Fibroblast of skin of left biceps (primary cell): Measurements from ENCODE around the gene CPSF4L.
"Not testable (repeated sequence)": the region's sequence is repeated elsewhere in the genome, so short reads cannot be mapped to it uniquely, and the experiment has no call there.

Experiments
- DNase-seq, 2 experiments: peaks; one replicate each; pipeline ENCODE4 v3.0.0-alpha.2; 2013; ENCODE audit warnings: low read depth in 2 of 2

Gene CPSF4L

GRCh38 chr17:73261617-73261951 is at the start of gene CPSF4L:
TSS of gene CPSF4L (minus strand) at chr17:73261880. CDS start at chr17:73261818, 62 bp downstream.
- no peak for DNase-seq

- no peak for DNase-seq
Observed at GRCh38 chr17:73311428-73311780, 49.7 kb upstream of the CPSF4L start.

- DNase-seq = no peak
Observed at GRCh38 chr17:73309727-73310596, 48.3 kb upstream of the CPSF4L start.

- not testable (repeated sequence) for DNase-seq
Observed at GRCh38 chr17:73308959-73309358, 47.3 kb upstream of the CPSF4L start.

- DNase-seq = no peak
Observed at GRCh38 chr17:73308017-73308823, 46.5 kb upstream of the CPSF4L start.

GRCh38 chr17:73307130-73307529 is 45.5 kb upstream of the CPSF4L start:
- DNase-seq = no peak

GRCh38 chr17:73305845-73306836 is 44.5 kb upstream of the CPSF4L start:
- DNase-seq = no peak

- DNase-seq = no peak
Observed at GRCh38 chr17:73304971-73305812, 43.5 kb upstream of the CPSF4L start.

GRCh38 chr17:73304438-73304837 is 42.8 kb upstream of the CPSF4L start:
- no peak for DNase-seq

- DNase-seq = peak; percentile 92 to 94
Observed at GRCh38 chr17:73302189-73302588, 40.5 kb upstream of the CPSF4L start.

GRCh38 chr17:73301369-73301768 is 39.7 kb upstream of the CPSF4L start:
- DNase-seq = no peak

- DNase-seq = no peak
Observed at GRCh38 chr17:73300392-73300791, 38.7 kb upstream of the CPSF4L start.

GRCh38 chr17:73297934-73298861 is 36.5 kb upstream of the CPSF4L start:
- DNase-seq = no peak

- no peak for DNase-seq
Observed at GRCh38 chr17:73293480-73293911, 31.8 kb upstream of the CPSF4L start.

- no peak for DNase-seq
Observed at GRCh38 chr17:73293031-73293430, 31.4 kb upstream of the CPSF4L start.

GRCh38 chr17:73292031-73292531 is 30.4 kb upstream of the CPSF4L start:
- no peak for DNase-seq

- no peak for DNase-seq
Observed at GRCh38 chr17:73291260-73291801, 29.7 kb upstream of the CPSF4L start.

GRCh38 chr17:73290399-73291259 is 28.9 kb upstream of the CPSF4L start:
- DNase-seq = no peak
